IPS DF 6.9 (cell line): ENCODE measurements around the gene FOXO6.

Experiments used
- DNase-seq: peaks from one replicate; pipeline ENCODE4 v3.0.0-alpha.2; 2013; ENCODE audit warnings: low read depth, low spot score
- H3K27ac ChIP-seq: one replicate; pipeline ENCODE4 v1.5.1; 2013; ENCODE audit warnings: low read length, control low read depth
- H3K27me3 ChIP-seq: 2 replicates; pipeline ENCODE4 v1.6.1; 2013; ENCODE audit warnings: mild to moderate bottlenecking, low read length; ENCODE audit not compliant: control insufficient read depth, insufficient read depth
- H3K36me3 ChIP-seq: 2 replicates; pipeline ENCODE4 v1.6.1; 2013; ENCODE audit warnings: low read length; ENCODE audit not compliant: control insufficient read depth, insufficient read depth
- H3K4me1 ChIP-seq: 2 replicates; pipeline ENCODE4 v1.6.1; 2013; ENCODE audit warnings: low read length; ENCODE audit not compliant: control insufficient read depth, insufficient read depth
- H3K4me3 ChIP-seq: 2 replicates; pipeline ENCODE4 v1.5.1; 2013; ENCODE audit warnings: mild to moderate bottlenecking, low read length
- H3K9me3 ChIP-seq: 2 replicates; pipeline ENCODE4 v1.6.1; 2013; ENCODE audit warnings: low read length, inconsistent platforms; ENCODE audit not compliant: control insufficient read depth, insufficient read depth
- WGBS: extraction: QIAGEN DNeasy Blood & Tissue Kit; methylation state at CpG from one replicate; pipeline ENCODE4 v1.1.7; 2013; ENCODE audit warnings: mixed read lengths, missing lambda C conversion rate; ENCODE audit not compliant: insufficient read length, insufficient coverage; 5-methylcytosine and 5-hydroxymethylcytosine counted together

Gene FOXO6

DNA sequence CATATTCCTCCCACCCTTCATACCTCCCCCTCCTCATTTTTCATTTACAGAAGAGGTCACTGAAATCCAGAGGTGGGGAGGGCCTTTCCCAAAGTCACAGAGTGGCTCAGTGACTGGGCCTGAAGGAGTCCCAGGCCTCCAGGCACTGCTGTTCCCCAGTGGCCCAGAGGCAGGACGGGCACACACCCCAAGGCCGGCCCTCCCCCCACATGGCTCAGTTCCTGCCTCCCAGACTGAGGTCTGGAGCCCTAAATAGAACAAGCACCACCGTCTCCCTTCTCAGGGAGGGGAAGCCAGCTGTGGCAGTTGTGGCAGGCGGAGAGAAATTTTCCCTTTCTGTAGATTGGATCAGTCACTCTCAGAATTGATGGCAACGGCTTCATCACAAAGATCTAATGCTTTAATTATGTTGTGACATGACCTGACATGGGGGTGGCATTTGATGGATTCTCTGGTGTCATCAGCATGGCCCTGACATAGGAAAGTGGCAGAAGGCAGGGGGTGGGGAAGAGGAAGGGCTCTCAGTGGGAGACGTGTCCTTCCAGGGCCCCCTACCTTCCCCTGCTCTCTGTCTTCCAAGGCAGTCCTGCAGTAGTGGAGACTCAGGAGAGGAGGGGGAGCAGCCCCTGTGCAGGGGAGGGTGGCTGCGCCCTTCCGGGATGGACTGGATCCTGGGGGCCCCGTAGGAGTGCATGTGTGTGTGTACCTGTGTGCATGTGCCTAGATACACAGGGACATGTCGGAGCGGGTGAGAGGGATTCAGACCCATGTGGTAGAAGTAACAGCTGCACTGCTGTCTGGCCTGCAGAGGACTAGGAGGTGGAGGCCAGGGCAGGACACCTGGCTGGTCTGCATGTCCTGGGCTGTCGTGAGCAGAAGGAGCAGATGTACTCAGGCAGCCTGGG lies 41.2 kb upstream of the FOXO6 start:
- Histone ChIP-seq H3K4me3 (no peak overlapping the region), H3K4me1 (peaks cover 6% of the 10 kb centered on the region), H3K36me3 (no peaks in the 10 kb centered on the region), H3K27ac (no peak overlapping the region), H3K27me3 (no peaks in the 10 kb centered on the region), H3K9me3 (no peaks in the 10 kb centered on the region)
- WGBS, result no CpG with 5 or more reads among the region's 12 CpGs
- DNase-seq, result no peak

DNA sequence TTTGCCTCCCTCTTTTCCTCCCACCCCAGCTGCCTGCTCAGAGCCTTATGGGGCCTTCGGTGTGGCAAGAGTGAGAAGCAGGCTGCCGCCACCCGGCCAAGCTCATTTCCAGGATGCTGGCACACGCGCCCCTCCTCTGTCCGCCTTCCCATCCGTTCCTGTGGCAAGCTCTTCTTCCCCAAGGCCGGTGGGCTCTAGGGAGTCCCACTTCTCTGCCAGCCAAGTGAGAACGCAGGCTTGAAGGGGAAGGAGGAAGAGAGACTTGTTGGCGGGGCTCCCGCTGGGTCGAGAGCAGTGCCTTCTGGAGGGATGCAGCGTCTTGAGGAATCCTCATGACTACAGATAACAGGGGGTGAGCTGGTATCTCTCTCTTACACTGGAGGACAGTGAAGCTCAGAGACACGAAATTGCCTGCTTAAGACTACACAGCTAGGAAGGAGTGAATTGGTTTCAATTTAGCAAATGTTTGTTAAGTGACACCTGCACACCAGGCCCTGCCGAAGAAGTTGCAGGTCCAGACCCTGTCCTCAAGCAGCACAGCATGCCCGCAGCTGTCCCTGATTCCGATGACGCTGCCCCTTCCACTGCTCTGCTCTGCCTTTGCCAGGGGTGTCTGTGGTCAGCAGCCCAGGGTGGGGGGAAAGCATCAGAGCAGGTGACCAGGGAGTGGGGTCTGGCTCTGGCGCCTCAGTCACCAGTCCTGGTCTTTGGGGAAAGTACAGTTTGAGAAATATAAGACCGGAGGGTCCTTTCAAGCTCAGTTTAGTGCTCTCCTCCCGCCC lies 40.1 kb upstream of the FOXO6 start:
- no peaks in the 10 kb centered on the region for H3K36me3 ChIP-seq
- H3K27me3 ChIP-seq, result no peaks in the 10 kb centered on the region
- no CpG with 5 or more reads among the region's 21 CpGs for WGBS
- no peak overlapping the region for H3K27ac ChIP-seq
- H3K4me1 ChIP-seq, result peaks cover 3% of the 10 kb centered on the region
- no peak for DNase-seq
- no peaks in the 10 kb centered on the region for H3K9me3 ChIP-seq
- no peak overlapping the region for H3K4me3 ChIP-seq

DNA sequence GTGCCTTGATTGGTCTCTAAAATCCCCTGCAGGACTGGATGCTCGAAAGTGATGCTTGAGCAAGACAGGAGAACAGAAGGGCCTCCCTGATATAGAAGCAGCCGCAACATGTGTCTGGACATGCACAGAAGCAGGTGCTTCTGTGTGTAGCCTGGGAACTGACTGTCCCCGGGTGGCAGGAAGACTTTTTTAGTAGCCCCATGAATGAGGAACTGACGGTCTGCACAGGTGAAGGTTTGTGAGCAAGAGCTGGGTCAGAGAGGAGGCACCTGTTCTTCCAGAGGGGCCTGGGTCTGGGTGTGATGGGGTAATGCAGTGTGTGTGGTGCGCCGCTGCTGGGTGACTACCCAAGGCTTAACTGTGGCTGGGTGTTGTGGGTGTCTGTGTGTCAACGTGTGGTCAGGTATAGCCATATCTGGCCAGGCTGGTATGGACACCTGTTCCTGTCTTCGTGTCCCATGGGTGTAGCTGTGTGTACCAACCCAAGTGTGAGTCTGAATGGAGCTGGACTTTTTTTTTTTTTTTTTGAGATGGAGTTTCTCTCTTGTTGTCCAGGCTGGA lies 39.1 kb upstream of the FOXO6 start:
- H3K9me3 ChIP-seq, result no peaks in the 10 kb centered on the region
- no peak overlapping the region for H3K4me3 ChIP-seq
- no peaks in the 10 kb centered on the region for H3K36me3 ChIP-seq
- WGBS, result no CpG with 5 or more reads among the region's 8 CpGs
- H3K27ac ChIP-seq, result no peak overlapping the region
- no peaks in the 10 kb centered on the region for H3K27me3 ChIP-seq
- DNase-seq, result no peak
- peaks cover 3% of the 10 kb centered on the region for H3K4me1 ChIP-seq

DNA sequence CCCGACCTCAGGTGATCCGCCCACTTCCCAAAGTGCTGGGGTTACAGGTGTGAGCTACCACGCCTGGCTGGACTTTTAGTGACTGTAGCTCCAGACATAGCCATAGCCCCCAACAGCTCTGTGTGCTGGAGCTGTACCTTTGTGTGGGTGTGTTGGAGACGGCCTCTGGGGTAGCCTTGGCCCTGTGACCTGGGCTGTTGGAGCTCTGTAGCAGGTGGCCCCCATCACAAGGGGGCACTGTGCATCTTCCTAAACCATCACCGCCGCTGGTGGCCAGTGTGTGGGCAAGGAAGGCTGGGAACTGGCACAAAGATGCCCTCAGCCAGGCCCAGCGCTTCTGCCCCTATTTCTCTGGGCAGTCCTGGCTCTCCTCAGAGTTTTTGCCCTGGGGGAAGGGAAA lies 38.4 kb upstream of the FOXO6 start:
- H3K4me3 ChIP-seq, result no peak overlapping the region
- H3K4me1 ChIP-seq, result peaks cover 3% of the 10 kb centered on the region
- no CpG with 5 or more reads among the region's 7 CpGs for whole genome bisulfite sequencing
- no peaks in the 10 kb centered on the region for H3K27me3 ChIP-seq
- H3K36me3 ChIP-seq, result no peaks in the 10 kb centered on the region
- no peaks in the 10 kb centered on the region for H3K9me3 ChIP-seq
- DNase-seq, result peak; percentile 39
- H3K27ac ChIP-seq, result no peak overlapping the region

DNA sequence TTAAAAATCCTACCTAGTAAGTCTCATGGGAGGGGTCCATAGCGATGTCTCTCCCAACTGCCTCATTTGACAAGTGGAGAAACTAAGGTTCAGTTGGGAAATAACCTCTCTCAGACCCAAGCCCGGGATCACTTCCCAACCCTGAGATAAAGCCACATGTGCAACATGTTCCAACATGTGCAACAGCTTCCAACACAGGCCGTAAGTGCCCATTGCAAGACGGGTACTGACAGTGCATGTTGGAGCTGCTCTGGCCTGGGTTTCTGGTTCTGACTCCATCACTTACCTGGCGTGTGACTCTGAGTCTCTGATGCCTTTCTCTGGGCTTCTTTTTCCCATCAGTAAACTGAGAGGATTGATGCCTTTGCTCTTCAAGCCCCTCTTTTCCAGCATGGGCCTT lies 38.0 kb upstream of the FOXO6 start:
- Histone ChIP-seq H3K4me1 (peaks cover 3% of the 10 kb centered on the region), H3K9me3 (no peaks in the 10 kb centered on the region)

DNA sequence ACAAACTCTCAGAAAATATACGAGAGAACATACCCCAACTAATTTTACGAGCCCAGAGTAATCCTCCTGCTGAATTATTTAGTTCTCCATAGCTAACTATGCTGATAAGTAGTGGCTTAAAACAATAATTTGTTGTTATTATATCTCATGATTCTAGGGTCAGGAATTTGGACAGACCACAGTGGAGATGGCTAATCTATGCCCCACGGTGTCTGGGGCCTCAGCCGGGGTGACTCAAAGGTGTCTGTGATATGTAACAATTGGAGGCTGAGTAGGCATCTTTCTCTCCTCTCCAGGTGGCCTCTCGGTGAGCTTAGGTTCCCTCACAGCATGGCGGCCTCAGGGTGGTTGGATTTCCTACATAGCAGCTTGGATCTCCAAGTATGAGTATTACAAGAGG lies 35.4 kb upstream of the FOXO6 start:
- no CpG with 5 or more reads among the region's 6 CpGs for WGBS
- H3K36me3 ChIP-seq, result no peaks in the 10 kb centered on the region
- H3K27me3 ChIP-seq, result no peaks in the 10 kb centered on the region
- H3K9me3 ChIP-seq, result no peaks in the 10 kb centered on the region
- no peak for DNase-seq
- no peak overlapping the region for H3K27ac ChIP-seq
- no peak overlapping the region for H3K4me3 ChIP-seq
- H3K4me1 ChIP-seq, result no peaks in the 10 kb centered on the region

More for the DNA sequence above, 38.0 kb upstream of the FOXO6 start:
- no peaks in the 10 kb centered on the region for H3K36me3 ChIP-seq
- H3K27me3 ChIP-seq, result no peaks in the 10 kb centered on the region
- no peak overlapping the region for H3K27ac ChIP-seq
- no peak overlapping the region for H3K4me3 ChIP-seq
- no CpG with 5 or more reads among the region's 5 CpGs for WGBS
- no peak for DNase-seq

DNA sequence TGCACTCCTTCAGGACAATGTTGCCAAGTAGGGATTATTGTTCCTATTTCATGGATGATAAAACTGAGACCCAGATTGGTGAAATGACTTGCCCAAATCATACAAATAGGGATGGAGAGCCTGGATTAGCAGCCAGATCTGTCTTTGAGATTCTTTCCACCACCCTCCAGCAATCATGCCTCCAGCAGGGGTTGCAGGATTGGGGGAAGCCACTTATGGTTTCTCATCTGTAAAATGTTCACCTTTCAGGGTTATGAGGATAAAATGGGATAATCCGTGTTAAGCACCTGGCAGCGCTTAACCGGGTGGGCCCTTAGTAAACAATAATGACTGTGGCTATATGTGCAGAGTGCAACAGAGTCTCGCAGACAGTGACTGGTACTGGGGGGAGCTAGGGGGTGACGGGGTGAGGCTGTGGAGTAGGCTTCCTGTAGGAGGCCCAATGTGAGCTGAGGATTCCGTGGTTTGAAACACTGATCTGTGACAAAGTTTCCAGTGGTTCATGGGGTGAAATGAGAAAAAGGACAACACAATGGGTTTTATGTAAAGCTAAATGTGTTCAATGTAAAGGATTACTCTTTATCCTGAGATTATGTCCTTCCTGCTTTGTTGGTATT lies 33.7 kb upstream of the FOXO6 start:
- no peak overlapping the region for H3K4me3 ChIP-seq
- H3K9me3 ChIP-seq, result no peaks in the 10 kb centered on the region
- no peak overlapping the region for H3K27ac ChIP-seq
- no CpG with 5 or more reads among the region's 6 CpGs for WGBS
- no peak for DNase-seq
- H3K27me3 ChIP-seq, result no peaks in the 10 kb centered on the region
- H3K36me3 ChIP-seq, result no peaks in the 10 kb centered on the region
- no peaks in the 10 kb centered on the region; the same call in 1 of the 2 replicates for H3K4me1 ChIP-seq

DNA sequence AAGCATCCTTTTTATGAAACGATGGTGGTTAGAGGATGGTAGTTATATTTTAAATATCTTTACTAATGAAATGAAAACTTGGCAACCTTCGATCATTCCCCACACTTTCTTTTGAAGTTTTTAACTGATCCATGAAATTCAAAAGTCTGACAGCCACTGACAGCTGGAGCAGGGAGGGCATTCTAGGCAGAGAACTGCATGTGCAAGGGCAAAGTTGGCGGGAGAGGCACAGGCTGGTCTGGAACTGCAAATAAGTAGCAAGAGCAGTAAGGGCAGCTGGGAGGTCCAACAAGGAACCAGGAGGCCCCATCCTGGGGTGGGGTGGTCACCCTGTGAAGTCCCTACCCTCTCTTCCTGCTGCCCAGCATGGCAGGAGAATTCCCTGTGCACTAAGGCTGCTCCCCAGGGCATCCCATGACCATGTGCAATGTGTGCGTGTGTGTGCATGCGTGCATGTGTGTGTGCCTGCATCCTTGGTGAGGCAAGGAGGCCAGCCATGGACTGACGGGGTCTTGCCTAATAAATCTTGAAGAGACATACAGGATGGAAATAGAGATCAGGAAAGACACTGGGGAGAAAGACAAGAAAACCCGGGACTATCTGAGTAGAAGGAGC lies 33.1 kb upstream of the FOXO6 start:
- H3K4me1 ChIP-seq, result no peaks in the 10 kb centered on the region; the same call in 1 of the 2 replicates
- no peaks in the 10 kb centered on the region for H3K36me3 ChIP-seq
- no peaks in the 10 kb centered on the region for H3K9me3 ChIP-seq
- no CpG with 5 or more reads among the region's 7 CpGs for WGBS
- no peaks in the 10 kb centered on the region for H3K27me3 ChIP-seq
- DNase-seq, result no peak
- H3K27ac ChIP-seq, result no peak overlapping the region
- H3K4me3 ChIP-seq, result no peak overlapping the region

DNA sequence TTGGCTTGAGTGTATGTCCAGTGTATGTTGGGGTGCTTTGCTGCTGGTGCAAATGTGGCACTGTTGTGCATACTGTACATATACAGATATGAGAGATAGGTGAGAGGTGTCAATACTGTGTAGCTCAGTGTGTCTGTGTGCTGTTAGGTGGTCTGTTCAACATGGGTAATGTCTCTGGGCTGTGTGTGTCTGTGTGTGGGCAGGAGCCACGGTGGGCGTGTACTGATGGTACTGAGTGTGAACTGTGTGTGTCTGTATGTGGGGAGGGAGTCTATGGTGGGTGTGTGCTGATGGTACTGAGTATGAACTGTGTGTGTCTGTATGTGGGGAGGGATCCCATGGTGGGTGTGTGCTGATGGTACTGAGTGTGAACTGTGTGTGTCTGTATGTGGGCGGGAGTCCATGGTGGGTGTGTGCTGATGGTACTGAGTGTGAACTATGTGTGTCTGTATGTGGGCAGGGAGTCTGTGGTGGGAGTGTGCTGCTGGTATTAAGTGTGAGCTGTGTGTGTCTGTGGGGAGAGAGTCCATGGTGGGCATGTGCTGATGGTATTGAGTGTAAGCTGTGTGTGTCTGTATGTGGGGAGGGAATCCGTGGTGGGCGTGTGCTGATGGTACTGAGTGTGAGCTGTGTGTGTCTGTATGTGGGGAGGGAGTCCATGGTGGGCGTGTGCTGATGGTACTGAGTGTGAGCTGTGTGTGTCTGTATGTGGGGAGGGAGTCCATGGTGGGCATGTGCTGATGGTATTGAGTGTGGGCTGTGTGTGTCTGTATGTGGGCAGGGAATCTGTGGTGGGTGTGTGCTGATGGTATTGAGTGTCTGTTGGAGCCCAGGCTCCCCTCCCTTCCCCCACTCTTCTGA lies 32.2 kb upstream of the FOXO6 start:
- Histone ChIP-seq H3K36me3 (no peaks in the 10 kb centered on the region), H3K4me1 (no peaks in the 10 kb centered on the region; the same call in 1 of the 2 replicates), H3K9me3 (no peaks in the 10 kb centered on the region), H3K4me3 (no peak overlapping the region), H3K27me3 (no peaks in the 10 kb centered on the region), H3K27ac (no peak overlapping the region)
- WGBS, result no CpG with 5 or more reads among the region's 6 CpGs
- no peak for DNase-seq
